ENCODE results near the gene VAMP5. TPM values are rescaled to one million over a fixed set of nuclear protein-coding genes. Genes with fewer than 3 reads are reported as not detected.

Gene VAMP5
- total and polyA plus RNA-seq, 2 of the 8 experiments (the other 6 are each of a cell fraction or from before 2014, with no cell fraction given), result 4.7 to 14.2 TPM

DNA sequence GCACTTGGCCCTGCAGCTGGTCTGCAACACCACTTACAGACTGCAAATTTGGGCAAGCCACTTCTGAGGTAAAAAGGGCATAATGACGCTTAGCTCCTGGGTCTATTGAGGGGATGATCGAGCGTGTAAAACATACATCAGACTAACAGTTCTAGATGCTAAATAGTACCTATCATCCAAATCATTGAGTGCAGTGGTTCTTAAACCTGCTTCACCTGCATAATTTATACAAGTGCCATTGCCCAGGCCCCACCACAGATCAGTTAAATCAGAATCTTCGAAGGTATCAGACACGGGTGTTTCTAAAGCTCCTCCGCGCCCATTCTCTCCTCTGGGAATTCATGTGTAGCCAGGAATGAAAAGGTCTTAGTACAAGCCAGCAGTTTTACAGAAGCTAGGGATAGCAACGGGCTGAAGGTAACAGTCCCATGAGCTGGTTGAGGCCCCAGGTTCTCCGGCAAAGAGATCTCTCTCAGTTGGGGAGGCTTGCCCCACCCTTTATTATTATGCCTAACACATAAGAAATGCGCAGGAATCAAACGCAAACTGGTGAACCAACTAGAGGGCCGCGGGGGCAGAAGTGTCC lies 10.6 kb downstream of the VAMP5 start (continued):
- TF ChIP-seq, protein P1, sequence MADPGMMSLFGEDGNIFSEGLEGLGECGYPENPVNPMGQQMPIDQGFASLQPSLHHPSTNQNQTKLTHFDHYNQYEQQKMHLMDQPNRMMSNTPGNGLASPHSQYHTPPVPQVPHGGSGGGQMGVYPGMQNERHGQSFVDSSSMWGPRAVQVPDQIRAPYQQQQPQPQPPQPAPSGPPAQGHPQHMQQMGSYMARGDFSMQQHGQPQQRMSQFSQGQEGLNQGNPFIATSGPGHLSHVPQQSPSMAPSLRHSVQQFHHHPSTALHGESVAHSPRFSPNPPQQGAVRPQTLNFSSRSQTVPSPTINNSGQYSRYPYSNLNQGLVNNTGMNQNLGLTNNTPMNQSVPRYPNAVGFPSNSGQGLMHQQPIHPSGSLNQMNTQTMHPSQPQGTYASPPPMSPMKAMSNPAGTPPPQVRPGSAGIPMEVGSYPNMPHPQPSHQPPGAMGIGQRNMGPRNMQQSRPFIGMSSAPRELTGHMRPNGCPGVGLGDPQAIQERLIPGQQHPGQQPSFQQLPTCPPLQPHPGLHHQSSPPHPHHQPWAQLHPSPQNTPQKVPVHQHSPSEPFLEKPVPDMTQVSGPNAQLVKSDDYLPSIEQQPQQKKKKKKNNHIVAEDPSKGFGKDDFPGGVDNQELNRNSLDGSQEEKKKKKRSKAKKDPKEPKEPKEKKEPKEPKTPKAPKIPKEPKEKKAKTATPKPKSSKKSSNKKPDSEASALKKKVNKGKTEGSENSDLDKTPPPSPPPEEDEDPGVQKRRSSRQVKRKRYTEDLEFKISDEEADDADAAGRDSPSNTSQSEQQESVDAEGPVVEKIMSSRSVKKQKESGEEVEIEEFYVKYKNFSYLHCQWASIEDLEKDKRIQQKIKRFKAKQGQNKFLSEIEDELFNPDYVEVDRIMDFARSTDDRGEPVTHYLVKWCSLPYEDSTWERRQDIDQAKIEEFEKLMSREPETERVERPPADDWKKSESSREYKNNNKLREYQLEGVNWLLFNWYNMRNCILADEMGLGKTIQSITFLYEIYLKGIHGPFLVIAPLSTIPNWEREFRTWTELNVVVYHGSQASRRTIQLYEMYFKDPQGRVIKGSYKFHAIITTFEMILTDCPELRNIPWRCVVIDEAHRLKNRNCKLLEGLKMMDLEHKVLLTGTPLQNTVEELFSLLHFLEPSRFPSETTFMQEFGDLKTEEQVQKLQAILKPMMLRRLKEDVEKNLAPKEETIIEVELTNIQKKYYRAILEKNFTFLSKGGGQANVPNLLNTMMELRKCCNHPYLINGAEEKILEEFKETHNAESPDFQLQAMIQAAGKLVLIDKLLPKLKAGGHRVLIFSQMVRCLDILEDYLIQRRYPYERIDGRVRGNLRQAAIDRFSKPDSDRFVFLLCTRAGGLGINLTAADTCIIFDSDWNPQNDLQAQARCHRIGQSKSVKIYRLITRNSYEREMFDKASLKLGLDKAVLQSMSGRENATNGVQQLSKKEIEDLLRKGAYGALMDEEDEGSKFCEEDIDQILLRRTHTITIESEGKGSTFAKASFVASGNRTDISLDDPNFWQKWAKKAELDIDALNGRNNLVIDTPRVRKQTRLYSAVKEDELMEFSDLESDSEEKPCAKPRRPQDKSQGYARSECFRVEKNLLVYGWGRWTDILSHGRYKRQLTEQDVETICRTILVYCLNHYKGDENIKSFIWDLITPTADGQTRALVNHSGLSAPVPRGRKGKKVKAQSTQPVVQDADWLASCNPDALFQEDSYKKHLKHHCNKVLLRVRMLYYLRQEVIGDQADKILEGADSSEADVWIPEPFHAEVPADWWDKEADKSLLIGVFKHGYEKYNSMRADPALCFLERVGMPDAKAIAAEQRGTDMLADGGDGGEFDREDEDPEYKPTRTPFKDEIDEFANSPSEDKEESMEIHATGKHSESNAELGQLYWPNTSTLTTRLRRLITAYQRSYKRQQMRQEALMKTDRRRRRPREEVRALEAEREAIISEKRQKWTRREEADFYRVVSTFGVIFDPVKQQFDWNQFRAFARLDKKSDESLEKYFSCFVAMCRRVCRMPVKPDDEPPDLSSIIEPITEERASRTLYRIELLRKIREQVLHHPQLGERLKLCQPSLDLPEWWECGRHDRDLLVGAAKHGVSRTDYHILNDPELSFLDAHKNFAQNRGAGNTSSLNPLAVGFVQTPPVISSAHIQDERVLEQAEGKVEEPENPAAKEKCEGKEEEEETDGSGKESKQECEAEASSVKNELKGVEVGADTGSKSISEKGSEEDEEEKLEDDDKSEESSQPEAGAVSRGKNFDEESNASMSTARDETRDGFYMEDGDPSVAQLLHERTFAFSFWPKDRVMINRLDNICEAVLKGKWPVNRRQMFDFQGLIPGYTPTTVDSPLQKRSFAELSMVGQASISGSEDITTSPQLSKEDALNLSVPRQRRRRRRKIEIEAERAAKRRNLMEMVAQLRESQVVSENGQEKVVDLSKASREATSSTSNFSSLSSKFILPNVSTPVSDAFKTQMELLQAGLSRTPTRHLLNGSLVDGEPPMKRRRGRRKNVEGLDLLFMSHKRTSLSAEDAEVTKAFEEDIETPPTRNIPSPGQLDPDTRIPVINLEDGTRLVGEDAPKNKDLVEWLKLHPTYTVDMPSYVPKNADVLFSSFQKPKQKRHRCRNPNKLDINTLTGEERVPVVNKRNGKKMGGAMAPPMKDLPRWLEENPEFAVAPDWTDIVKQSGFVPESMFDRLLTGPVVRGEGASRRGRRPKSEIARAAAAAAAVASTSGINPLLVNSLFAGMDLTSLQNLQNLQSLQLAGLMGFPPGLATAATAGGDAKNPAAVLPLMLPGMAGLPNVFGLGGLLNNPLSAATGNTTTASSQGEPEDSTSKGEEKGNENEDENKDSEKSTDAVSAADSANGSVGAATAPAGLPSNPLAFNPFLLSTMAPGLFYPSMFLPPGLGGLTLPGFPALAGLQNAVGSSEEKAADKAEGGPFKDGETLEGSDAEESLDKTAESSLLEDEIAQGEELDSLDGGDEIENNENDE (IDR thresholded peaks at IDR 0.05; ENCODE audit: insufficient replicate concordance, low read length), result no peak
- TF ChIP-seq CEBPB (IDR thresholded peaks at IDR 0.05; ENCODE audit: low read depth, low read length) (no peak), KDM5A (IDR thresholded peaks at IDR 0.05; ENCODE audit: low read length) (no peak), BRCA1 (IDR thresholded peaks at IDR 0.05; ENCODE audit: low read depth, low read length) (no peak), MAFK (IDR thresholded peaks at IDR 0.05; ENCODE audit: low read depth, low read length) (no peak), POLR2A (IDR thresholded peaks at IDR 0.05; ENCODE audit: control extremely low read depth in 1 of 2, low read depth in 2 of 2, low read length in 2 of 2) (no peak), EZH2 (IDR thresholded peaks at IDR 0.05; ENCODE audit: low read depth, low read length, severe bottlenecking) (no peak)
- TF ChIP-seq, protein P2, sequence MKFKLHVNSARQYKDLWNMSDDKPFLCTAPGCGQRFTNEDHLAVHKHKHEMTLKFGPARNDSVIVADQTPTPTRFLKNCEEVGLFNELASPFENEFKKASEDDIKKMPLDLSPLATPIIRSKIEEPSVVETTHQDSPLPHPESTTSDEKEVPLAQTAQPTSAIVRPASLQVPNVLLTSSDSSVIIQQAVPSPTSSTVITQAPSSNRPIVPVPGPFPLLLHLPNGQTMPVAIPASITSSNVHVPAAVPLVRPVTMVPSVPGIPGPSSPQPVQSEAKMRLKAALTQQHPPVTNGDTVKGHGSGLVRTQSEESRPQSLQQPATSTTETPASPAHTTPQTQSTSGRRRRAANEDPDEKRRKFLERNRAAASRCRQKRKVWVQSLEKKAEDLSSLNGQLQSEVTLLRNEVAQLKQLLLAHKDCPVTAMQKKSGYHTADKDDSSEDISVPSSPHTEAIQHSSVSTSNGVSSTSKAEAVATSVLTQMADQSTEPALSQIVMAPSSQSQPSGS (IDR thresholded peaks at IDR 0.05; ENCODE audit: low read length), result no peak

All from H1 (cell line).